GM21825 (cell line): ENCODE results near the gene CCDC159.

Experiments
- ATAC-seq: cut with Tn5 transposase; IDR thresholded peaks from one replicate; pipeline ENCODE4 v1.9.1; 2021; ENCODE audit warnings: mild to moderate bottlenecking, moderate library complexity; ENCODE audit not compliant: unreplicated experiment

The CCDC159 gene

GRCh38 chr19:11384778-11385129 lies 38.4 kb downstream of the CCDC159 start:
- ATAC-seq, result no peak

GRCh38 chr19:11387162-11388034 lies 41.1 kb downstream of the CCDC159 start:
- ATAC-seq, result no peak

- ATAC-seq, result no peak
These were observed 44.0 kb downstream of the CCDC159 start for GRCh38 chr19:11390359-11390758.

GRCh38 chr19:11390933-11391680 lies 44.8 kb downstream of the CCDC159 start:
- no peak for ATAC-seq

- ATAC-seq, result no peak
These were observed 50.8 kb downstream of the CCDC159 start for GRCh38 chr19:11397089-11397610.

GRCh38 chr19:11399667-11400066 lies 53.3 kb downstream of the CCDC159 start:
- ATAC-seq, result no peak

- no peak for ATAC-seq
These were observed 54.5 kb downstream of the CCDC159 start for GRCh38 chr19:11400798-11401197.

- no peak for ATAC-seq
These were observed 55.7 kb downstream of the CCDC159 start for GRCh38 chr19:11401808-11402543.
